Neuron (in vitro differentiated cells): ENCODE results near the gene SOX1.

ENCODE experiments used
- H2AFZ ChIP-seq: one replicate; pipeline ENCODE4 v1.6.1; 2013; ENCODE audit warnings: low read depth, mild to moderate bottlenecking, inconsistent platforms, low read length, moderate library complexity
- H3K27me3 ChIP-seq: one replicate; pipeline ENCODE4 v1.6.1; 2013; ENCODE audit warnings: low read length; ENCODE audit not compliant: insufficient read depth
- H3K36me3 ChIP-seq: one replicate; pipeline ENCODE4 v1.6.1; 2013; ENCODE audit warnings: low read length; ENCODE audit not compliant: insufficient read depth
- H3K4me1 ChIP-seq: one replicate; pipeline ENCODE4 v1.6.1; 2013; ENCODE audit warnings: low read length; ENCODE audit not compliant: insufficient read depth
- H3K4me3 ChIP-seq: 2 replicates; pipeline ENCODE4 v1.5.1; 2013; ENCODE audit warnings: mild to moderate bottlenecking, low read length, moderate library complexity
- H3K9me3 ChIP-seq: one replicate; pipeline ENCODE4 v1.6.1; 2013; ENCODE audit warnings: low read length

Gene SOX1

DNA sequence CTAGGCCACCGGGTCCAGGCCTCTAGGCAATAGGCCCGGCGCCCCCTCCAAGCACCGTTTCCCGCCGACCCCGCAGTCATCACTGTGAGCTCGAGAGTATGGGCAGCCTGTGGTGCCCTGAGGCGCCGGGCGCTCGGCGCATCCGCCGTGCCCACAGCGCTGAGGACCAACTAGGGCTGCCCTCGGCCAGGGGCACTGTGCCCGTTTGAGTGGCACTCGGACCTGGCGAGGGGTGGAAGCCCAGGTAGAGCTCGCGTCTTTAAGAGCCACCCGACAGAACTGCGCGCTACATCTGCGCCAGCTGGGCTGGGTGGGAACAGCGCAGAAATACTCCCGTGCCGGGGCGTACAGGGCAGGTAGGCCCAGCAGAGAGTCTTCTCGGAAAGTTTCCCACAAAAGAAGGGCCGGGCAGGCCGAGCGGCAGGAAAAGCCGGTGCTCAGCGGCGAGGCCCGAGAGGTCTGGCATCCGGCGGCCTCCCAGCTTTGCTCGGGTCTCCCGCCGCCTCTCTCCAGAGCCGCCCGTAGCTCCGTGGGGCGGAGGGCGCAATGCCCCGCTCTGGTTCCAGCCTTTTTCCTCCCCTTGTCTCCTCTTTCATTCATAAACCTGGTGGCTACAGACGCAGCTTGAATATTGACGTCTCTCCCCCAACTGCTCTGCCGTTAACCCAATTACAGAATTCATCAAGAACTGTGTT lies 5.4 kb upstream of the SOX1 start:
- H3K4me1 ChIP-seq, result peaks cover 32% of the 10 kb centered on the region
- H3K36me3 ChIP-seq, result no peaks in the 10 kb centered on the region
- no peak overlapping the region for H3K4me3 ChIP-seq
- H2AFZ ChIP-seq, result no peak overlapping the region
- peaks cover 48% of the 10 kb centered on the region for H3K27me3 ChIP-seq
- peaks cover 2% of the 10 kb centered on the region for H3K9me3 ChIP-seq

DNA sequence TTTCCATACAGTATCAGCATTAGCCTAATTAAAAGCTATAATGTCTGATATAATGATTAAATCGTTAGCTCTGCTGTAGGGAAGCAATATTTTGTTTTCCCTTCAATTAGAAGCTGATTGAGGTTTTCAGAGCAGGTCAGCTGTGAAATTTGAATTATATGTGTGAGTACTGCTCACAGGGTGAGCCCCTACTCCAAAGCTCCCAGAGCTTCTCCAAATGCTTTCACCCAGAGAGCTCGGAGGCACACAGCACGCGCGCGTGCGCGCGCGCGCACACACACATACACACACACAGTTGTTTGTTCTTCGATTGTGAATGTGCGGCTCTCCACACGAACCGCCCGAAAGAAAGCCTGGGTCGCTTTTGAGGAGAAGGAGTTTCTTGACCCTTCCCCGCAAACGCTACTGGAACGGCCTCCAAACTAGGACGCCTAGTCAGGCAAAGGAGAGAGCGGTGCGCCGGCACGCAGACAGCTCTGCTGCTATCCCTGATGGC lies 4.8 kb upstream of the SOX1 start:
- Histone ChIP-seq H3K27me3 (peaks cover 44% of the 10 kb centered on the region), H3K9me3 (peaks cover 2% of the 10 kb centered on the region), H2AFZ (no peak overlapping the region), H3K4me1 (peaks cover 26% of the 10 kb centered on the region), H3K36me3 (no peaks in the 10 kb centered on the region), H3K4me3 (no peak overlapping the region)

DNA sequence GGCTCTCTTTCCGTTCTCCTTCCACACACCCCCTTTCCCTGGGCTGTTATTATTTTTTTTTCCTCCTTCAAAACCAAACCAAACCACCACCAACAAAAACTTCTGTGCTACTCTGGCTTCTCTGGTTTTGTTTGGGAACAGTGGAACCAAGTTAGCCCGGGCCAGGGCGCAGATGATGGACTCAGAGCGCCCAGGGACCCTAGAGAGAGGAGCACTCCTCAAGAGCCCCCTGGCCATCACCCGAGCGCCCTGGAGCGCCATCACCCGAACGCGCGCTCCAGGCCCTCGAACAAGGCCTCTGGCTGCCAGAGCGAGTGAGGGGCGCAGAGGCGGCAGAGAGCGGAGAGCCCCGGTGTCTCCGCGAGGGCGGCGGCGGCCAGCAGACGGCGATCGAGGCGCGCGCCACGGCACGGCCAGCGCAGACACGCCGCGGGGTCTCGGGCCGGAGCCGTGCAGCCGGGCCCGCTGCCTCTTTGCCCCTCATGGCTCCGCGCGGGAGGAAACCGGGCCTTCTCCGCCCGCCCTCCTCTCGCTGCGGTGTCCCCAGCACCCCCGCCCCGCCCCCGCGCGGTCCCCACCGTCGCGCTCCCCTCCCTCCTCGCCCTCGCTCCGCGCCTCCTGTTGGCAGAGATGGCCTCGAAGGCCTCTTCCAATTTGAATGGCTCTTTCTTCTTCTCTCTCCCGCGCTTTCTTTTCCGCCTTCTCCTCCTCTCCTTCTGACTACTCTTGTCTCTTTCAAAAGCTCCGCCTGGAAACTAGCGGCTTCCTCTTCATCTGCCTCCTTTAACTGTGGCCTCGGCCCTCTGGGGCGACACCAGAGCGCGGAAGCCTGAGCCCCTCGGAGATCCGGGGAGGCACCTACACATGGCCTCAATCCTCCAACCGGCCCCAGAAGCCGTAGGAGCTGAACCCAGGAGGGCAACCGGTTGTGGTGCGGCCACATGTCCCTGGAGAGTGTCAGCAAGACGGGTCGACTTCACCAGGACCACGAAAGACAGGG lies 4.1 kb upstream of the SOX1 start:
- H2AFZ ChIP-seq, result no peak overlapping the region
- peaks cover 21% of the 10 kb centered on the region for H3K4me1 ChIP-seq
- peaks cover 38% of the 10 kb centered on the region for H3K27me3 ChIP-seq
- H3K36me3 ChIP-seq, result no peaks in the 10 kb centered on the region
- H3K4me3 ChIP-seq, result no peak overlapping the region
- H3K9me3 ChIP-seq, result peaks cover 2% of the 10 kb centered on the region

DNA sequence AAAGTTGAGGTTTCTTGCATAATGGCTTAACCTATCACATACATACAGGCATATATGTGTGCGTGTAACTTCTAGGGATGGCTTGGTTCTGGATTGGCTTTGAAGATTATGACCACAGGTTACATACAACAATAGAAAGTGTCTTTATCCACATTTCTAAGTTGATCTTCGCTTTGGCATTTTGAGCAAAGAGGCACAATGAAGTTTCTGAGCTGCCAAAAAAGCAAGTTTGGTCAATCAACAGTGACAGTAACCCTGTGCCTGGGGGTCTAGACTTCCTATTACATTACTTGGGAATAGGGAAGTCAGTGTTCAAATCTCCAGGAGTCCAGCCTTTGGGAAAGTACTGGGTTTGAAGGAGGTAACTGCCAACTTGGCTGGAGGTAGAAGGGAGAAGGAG lies 3.1 kb upstream of the SOX1 start:
- H3K27me3 ChIP-seq, result peaks cover 28% of the 10 kb centered on the region
- H2AFZ ChIP-seq, result no peak overlapping the region
- H3K9me3 ChIP-seq, result peaks cover 2% of the 10 kb centered on the region
- no peak overlapping the region for H3K4me3 ChIP-seq
- peaks cover under 1% of the 10 kb centered on the region for H3K36me3 ChIP-seq
- peaks cover 21% of the 10 kb centered on the region for H3K4me1 ChIP-seq

DNA sequence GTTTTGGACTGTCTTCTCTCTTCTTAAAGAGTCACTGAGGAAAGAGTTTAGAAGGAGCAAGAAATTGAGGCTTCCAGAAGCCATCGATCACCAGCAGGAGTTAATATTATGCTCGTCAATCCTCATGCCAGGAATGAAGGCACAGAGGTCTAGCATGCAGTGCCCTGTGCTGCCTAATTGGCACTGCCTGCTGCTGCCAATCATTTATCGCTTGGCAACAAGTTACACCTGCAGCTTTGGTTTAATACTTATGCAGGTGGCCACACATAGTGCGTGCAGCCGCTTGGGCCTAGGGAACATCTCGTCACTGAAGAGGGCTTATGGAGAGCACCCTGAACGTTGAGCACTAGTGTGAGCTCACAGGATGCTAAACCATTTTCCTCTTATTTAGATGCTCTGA lies 2.7 kb upstream of the SOX1 start:
- Histone ChIP-seq H2AFZ (no peak overlapping the region), H3K4me3 (no peak overlapping the region), H3K36me3 (peaks cover 5% of the 10 kb centered on the region), H3K4me1 (peaks cover 21% of the 10 kb centered on the region), H3K9me3 (peaks cover 2% of the 10 kb centered on the region), H3K27me3 (peaks cover 24% of the 10 kb centered on the region)

DNA sequence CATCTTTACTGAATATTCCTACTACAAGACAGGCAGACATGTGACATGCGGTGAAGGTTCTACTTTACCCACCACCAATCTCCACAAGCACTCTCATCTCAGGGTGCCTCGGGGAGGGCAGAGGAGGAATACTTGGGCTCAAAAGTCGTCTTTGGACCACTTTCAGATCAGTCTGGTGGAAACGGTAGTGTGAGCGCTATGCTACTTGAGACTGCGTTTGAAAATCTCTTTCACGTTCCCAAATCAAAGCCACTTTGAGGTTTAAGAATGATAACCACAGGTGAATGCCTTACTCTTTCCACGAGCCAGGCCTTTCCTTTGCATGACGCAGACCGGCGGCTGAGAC lies 1.5 kb upstream of the SOX1 start:
- peaks cover 2% of the 10 kb centered on the region for H3K9me3 ChIP-seq
- H3K27me3 ChIP-seq, result peaks cover 12% of the 10 kb centered on the region
- no peak overlapping the region for H2AFZ ChIP-seq
- H3K36me3 ChIP-seq, result peaks cover 7% of the 10 kb centered on the region
- peaks cover 18% of the 10 kb centered on the region for H3K4me1 ChIP-seq
- peak overlapping the region; percentile 99 for H3K4me3 ChIP-seq

DNA sequence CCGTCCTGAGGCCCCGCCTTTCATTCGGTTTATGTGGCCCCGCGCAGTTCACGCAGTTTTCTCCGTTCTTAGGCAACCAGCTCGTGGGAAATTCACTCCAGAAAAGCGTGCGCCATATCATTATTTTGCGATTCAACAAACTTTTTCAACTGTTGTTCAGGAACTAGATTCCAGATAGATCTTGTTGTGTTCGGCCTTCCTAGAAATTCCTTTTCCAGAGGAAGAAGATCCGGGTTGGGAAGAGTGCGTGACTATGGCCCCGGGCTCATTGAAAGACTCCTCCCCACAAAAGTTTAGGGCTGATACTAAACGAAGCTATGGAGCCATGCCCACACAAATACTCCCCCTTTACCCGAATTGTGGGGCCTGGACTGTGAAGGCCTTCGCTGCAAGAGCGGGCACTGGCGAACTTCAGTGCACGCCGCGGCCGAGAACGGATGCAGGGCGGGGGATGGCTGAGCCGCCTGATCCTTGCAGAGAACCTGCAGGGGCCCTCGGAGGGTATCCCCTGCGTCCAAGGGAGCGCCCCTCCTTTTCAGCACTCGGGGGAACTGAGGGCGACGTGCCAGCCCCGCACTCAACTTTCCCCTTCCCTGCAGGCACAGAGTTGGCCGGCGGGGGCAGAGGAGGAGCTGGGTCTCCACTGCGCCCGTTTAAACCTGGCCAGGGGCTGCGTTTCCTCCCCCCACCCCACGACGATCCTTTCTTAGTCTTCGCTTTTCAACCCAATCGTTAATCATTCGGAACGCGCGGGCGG lies 904 bp upstream of the SOX1 start:
- Histone ChIP-seq H3K9me3 (peaks cover 2% of the 10 kb centered on the region), H3K27me3 (peaks cover 8% of the 10 kb centered on the region), H3K4me3 (peak overlapping the region; percentile 99), H3K36me3 (peaks cover 11% of the 10 kb centered on the region), H3K4me1 (peaks cover 22% of the 10 kb centered on the region), H2AFZ (peak overlapping the region; percentile 80)

DNA sequence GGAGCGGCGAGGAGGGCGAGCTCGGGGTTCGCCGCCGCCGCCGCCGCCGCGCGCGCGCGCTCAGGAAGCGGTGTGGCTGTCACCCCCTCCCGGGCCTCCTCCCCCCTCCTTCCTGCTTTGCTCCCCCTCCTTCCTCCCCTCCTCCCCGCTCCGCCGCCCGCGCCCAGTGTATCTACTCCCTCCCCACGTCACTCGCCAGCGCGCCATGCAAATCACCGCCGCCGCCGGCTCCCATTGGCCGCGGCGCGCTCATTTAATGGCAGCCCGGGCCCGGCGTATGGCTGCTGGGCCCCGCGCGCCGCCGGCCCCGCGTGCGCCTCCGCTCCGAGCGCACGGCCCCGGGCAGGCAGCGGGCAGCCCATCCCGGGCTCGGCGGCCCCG lies 335 bp upstream of the SOX1 start:
- Histone ChIP-seq H3K9me3 (peaks cover 2% of the 10 kb centered on the region), H3K36me3 (peaks cover 12% of the 10 kb centered on the region), H3K4me1 (peaks cover 24% of the 10 kb centered on the region), H3K4me3 (peak overlapping the region; percentile 99), H3K27me3 (peaks cover 5% of the 10 kb centered on the region), H2AFZ (peak overlapping the region; percentile 80)

DNA sequence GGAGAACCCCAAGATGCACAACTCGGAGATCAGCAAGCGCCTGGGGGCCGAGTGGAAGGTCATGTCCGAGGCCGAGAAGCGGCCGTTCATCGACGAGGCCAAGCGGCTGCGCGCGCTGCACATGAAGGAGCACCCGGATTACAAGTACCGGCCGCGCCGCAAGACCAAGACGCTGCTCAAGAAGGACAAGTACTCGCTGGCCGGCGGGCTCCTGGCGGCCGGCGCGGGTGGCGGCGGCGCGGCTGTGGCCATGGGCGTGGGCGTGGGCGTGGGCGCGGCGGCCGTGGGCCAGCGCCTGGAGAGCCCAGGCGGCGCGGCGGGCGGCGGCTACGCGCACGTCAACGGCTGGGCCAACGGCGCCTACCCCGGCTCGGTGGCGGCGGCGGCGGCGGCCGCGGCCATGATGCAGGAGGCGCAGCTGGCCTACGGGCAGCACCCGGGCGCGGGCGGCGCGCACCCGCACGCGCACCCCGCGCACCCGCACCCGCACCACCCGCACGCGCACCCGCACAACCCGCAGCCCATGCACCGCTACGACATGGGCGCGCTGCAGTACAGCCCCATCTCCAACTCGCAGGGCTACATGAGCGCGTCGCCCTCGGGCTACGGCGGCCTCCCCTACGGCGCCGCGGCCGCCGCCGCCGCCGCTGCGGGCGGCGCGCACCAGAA lies 1.1 kb downstream of the SOX1 start:
- H2AFZ ChIP-seq, result no peak overlapping the region
- H3K9me3 ChIP-seq, result no peaks in the 10 kb centered on the region
- peak overlapping the region; percentile 99 for H3K4me3 ChIP-seq
- H3K36me3 ChIP-seq, result peaks cover 12% of the 10 kb centered on the region
- no peaks in the 10 kb centered on the region for H3K27me3 ChIP-seq
- H3K4me1 ChIP-seq, result peaks cover 27% of the 10 kb centered on the region

DNA sequence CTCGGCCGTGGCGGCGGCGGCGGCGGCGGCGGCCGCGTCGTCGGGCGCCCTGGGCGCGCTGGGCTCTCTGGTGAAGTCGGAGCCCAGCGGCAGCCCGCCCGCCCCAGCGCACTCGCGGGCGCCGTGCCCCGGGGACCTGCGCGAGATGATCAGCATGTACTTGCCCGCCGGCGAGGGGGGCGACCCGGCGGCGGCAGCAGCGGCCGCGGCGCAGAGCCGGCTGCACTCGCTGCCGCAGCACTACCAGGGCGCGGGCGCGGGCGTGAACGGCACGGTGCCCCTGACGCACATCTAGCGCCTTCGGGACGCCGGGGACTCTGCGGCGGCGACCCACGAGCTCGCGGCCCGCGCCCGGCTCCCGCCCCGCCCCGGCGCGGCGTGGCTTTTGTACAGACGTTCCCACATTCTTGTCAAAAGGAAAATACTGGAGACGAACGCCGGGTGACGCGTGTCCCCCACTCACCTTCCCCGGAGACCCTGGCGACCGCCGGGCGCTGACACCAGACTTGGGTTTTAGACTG lies 1.7 kb downstream of the SOX1 start:
- Histone ChIP-seq H2AFZ (no peak overlapping the region), H3K36me3 (peaks cover 12% of the 10 kb centered on the region), H3K27me3 (no peaks in the 10 kb centered on the region), H3K4me1 (peaks cover 27% of the 10 kb centered on the region), H3K9me3 (no peaks in the 10 kb centered on the region), H3K4me3 (peak overlapping the region; percentile 99)

DNA sequence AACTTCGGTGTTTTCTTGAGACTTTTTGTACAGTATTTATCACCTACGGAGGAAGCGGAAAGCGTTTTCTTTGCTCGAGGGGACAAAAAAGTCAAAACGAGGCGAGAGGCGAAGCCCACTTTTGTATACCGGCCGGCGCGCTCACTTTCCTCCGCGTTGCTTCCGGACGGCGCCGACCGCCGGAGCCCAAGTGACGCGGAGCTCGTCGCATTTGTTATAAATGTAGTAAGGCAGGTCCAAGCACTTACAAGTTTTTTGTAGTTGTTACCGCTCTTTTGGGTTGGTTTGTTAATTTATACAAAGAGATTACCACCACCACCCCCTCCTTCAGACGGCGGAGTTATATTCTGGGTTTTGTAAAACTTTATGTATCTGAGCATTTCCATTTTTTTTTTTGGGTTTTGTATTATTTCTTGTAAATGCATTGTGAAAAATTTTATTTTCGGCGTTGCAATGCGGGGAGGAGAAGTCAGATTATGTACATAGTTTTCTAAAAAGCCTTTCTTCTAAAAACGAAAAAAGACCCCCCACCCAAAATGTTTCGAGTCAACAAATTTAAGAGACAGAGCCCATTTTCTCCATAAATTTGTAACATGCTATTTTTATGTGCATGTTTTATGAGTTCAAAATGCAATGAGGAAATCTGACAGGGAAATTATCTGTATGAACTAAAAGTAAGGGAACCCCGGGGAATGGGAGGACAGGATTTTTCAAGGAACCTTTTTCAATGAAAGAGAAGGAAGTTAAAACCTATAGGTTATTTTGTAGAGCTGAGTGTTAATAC lies 2.3 kb downstream of the SOX1 start:
- H3K27me3 ChIP-seq, result no peaks in the 10 kb centered on the region
- H3K4me1 ChIP-seq, result peaks cover 32% of the 10 kb centered on the region
- H3K4me3 ChIP-seq, result peak overlapping the region; percentile 99

DNA sequence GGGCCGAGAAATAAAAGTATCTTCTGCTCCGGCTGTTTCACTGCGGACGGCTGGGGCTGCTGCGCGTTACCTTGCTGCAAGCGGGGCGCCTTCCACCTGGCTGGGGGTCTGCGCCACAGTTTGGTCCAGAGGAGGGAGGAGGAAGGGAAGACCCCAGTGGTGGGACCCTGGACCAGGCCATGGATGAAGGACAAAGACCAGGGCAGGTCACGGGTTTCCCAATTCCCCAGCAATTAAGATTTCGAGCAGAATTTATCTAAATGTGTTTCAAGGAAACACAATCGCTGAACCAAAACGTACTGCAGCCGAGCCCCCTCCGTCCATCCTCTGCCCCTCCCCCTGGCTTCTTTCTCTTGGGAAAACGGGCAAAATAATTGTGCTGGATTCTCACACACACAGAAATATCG lies 2.9 kb downstream of the SOX1 start:
- Histone ChIP-seq H2AFZ (no peak overlapping the region), H3K27me3 (no peaks in the 10 kb centered on the region), H3K9me3 (no peaks in the 10 kb centered on the region), H3K4me3 (peak overlapping the region; percentile 99), H3K36me3 (peaks cover 12% of the 10 kb centered on the region), H3K4me1 (peaks cover 38% of the 10 kb centered on the region)

More for the DNA sequence above, 2.3 kb downstream of the SOX1 start:
- H3K36me3 ChIP-seq, result peaks cover 12% of the 10 kb centered on the region
- no peaks in the 10 kb centered on the region for H3K9me3 ChIP-seq
- H2AFZ ChIP-seq, result no peak overlapping the region
